Adipocyte (in vitro differentiated cells): Measurements from ENCODE around the gene EEF1E1.
A peak's percentile ranks its signal among the peaks of the same experiment; 100 is the strongest.

Experiments used
- DNase-seq: peaks from one replicate; pipeline ENCODE4 v3.0.0-alpha.2; 2015; ENCODE audit warnings: low read depth
- H3K27me3 ChIP-seq: replicated peaks from 2 replicates; pipeline ENCODE4 v1.7.0; 2013; ENCODE audit warnings: mild to moderate bottlenecking, low read length, moderate library complexity; ENCODE audit not compliant: control insufficient read depth, insufficient read depth
- H3K36me3 ChIP-seq: 2 replicates; pipeline ENCODE4 v1.7.0; 2013; ENCODE audit warnings: low read length, mild to moderate bottlenecking, moderate library complexity; ENCODE audit not compliant: control insufficient read depth, insufficient read depth, severe bottlenecking
- H3K4me1 ChIP-seq: 2 replicates; pipeline ENCODE4 v1.7.0; 2013; ENCODE audit warnings: mild to moderate bottlenecking, low read length, moderate library complexity; ENCODE audit not compliant: control insufficient read depth, insufficient read depth
- H3K4me3 ChIP-seq: 2 replicates; pipeline ENCODE4 v1.7.0; 2013; ENCODE audit warnings: mild to moderate bottlenecking, low read length, moderate library complexity
- H3K9ac ChIP-seq: 2 replicates; pipeline ENCODE4 v1.7.0; 2013; ENCODE audit warnings: mild to moderate bottlenecking, low read length, moderate library complexity
- H3K9me3 ChIP-seq: 2 replicates; pipeline ENCODE4 v1.7.0; 2013; ENCODE audit warnings: mild to moderate bottlenecking, low read length, moderate library complexity; ENCODE audit not compliant: control insufficient read depth

Gene EEF1E1

DNA sequence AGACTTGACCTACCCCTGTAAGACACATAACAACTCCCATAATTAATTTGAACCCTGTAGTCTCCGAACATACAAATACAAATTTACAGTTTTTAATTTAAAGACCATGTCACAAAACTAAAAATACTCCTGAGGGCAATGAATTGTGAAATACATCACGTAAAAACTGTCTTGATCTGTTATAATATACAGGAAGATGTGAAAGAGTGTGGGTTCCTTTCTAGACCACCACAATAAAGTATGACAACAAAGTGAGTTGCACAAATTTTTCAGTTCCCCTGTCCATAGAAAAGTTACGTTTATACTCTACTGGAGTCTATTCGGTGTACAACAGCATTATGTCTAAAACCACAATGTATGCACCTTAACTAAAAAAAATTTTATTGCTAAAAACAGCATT lies 27.2 kb downstream of the EEF1E1 start:
- no peaks in the 10 kb centered on the region for H3K27me3 ChIP-seq
- H3K4me1 ChIP-seq: peaks cover 26% of the 10 kb centered on the region
- no peak overlapping the region for H3K9ac ChIP-seq
- no peak for DNase-seq
- no peaks in the 10 kb centered on the region for H3K36me3 ChIP-seq
- H3K9me3 ChIP-seq: no peaks in the 10 kb centered on the region
- H3K4me3 ChIP-seq: no peak overlapping the region

DNA sequence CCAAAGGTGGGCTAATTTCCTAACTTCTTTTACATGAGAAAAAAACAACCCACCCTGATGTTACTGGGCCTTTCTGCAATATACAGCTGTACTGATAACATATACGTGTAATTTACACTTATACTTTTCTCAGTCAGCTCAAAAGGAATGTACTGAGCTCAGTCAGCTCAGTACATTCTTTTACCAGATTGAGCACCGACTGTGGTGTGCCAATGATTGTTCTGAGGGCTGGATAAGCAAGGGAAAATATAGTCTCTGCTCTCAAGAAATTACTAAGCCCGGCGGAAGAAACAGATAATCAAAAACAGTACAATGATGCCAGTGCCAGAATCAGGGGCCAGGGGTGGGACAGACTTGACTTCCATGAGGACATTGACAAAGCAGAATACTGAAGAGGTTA lies 28.1 kb downstream of the EEF1E1 start:
- Histone ChIP-seq H3K36me3 (no peaks in the 10 kb centered on the region), H3K4me1 (peaks cover 24% of the 10 kb centered on the region), H3K9ac (peak overlapping the region; percentile 42), H3K9me3 (no peaks in the 10 kb centered on the region), H3K27me3 (no peaks in the 10 kb centered on the region), H3K4me3 (peak overlapping the region; percentile 47)
- peak; percentile 46 for DNase-seq

DNA sequence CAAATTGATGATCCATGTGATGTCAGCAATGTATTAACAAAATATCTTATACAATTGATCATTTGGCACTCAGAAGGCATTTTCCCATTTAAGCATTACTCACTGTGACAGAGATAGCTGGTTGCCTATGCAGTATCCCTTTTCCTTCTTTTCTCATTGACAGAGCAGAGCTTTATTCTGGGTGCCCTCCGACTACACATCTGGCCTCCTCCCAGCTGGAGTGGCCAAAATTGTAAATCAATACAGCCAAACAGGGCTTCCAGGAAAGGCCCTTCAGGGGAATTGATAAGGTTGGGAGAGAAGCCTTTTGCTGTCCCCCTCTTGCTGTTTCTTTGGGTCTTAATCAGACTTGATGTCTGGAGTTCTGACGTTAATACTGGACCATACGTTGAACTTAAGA lies 28.6 kb downstream of the EEF1E1 start:
- Histone ChIP-seq H3K9ac (peak overlapping the region; percentile 42), H3K4me1 (peaks cover 25% of the 10 kb centered on the region), H3K9me3 (no peaks in the 10 kb centered on the region), H3K27me3 (no peaks in the 10 kb centered on the region), H3K36me3 (no peaks in the 10 kb centered on the region), H3K4me3 (peak overlapping the region; percentile 47)
- DNase-seq: no peak

DNA sequence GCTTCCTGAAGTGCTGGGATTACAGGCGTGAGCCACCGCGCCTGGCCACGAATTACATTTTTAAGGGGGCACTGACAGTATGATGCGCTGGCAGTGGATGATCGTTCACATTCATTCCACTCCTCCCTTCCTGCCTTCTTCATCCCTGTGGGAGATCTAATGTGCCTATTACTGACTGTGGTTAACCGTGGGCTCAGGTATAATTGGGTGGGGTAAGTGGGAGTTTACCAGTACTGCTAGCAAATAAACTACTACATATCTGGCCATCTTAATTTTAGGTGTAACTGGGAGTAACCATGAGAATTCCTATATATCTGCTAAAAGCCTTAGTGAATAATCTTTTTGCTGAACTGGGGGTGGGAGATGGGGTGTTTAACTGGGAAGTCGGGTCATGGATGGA lies 31.6 kb downstream of the EEF1E1 start:
- H3K4me1 ChIP-seq: peaks cover 21% of the 10 kb centered on the region
- no peaks in the 10 kb centered on the region for H3K9me3 ChIP-seq
- no peak overlapping the region for H3K4me3 ChIP-seq
- H3K9ac ChIP-seq: no peak overlapping the region
- no peaks in the 10 kb centered on the region for H3K36me3 ChIP-seq
- H3K27me3 ChIP-seq: no peaks in the 10 kb centered on the region
- DNase-seq: no peak

DNA sequence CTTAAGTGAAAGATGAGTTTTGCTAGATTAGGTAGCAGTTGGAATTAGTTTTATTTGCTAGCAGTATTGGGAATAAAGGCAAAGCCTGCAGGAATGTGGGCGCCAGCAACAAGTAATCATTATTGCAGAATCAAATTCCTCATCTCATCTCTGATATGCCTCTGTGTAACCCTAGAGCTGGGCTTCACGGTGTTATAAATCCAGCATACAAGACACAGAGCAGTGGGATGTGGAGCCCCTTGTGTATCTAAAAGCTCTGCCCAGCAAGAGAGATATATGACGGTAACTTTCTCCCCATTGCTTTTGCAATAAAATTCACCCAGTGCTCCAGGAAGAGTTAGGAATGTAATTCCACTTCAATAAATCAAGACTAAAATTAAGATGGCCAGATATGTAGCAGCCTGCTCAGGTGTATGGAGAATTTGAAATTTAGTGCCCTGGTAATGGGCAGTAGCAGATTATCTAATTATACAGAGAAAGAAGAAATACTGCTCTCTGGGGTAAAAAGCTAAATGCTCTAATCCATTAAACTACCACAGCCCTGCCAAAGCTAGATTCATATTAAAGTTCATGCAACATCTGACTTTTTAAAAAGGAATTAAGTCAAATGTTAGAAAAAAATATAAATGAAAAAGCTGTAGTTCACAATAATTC lies 32.6 kb downstream of the EEF1E1 start:
- Histone ChIP-seq H3K4me1 (peaks cover 21% of the 10 kb centered on the region), H3K36me3 (no peaks in the 10 kb centered on the region), H3K9ac (no peak overlapping the region), H3K4me3 (no peak overlapping the region), H3K27me3 (no peaks in the 10 kb centered on the region), H3K9me3 (no peaks in the 10 kb centered on the region)
- DNase-seq: no peak

DNA sequence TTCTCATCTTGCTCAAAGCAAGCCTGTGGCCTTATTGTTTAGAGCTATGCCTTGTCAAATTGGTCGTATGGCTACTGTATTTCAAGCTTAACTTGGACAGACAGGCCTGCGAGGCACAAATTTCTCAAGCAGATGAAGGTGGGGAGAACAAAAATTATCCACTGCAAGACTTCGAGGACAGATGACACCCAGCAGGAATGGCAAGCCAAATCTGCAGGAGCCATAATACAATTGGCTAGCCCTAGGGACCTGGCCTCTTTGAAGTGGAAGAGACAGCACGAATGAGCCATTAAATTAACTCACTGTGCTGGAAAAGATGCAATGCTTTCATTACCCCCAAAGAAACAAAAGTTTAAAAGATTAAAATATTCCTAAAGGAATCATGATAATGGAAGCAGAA lies 33.2 kb downstream of the EEF1E1 start:
- Histone ChIP-seq H3K27me3 (no peaks in the 10 kb centered on the region), H3K4me1 (peaks cover 19% of the 10 kb centered on the region), H3K36me3 (no peaks in the 10 kb centered on the region), H3K9me3 (no peaks in the 10 kb centered on the region), H3K4me3 (no peak overlapping the region), H3K9ac (no peak overlapping the region)
- no peak for DNase-seq

DNA sequence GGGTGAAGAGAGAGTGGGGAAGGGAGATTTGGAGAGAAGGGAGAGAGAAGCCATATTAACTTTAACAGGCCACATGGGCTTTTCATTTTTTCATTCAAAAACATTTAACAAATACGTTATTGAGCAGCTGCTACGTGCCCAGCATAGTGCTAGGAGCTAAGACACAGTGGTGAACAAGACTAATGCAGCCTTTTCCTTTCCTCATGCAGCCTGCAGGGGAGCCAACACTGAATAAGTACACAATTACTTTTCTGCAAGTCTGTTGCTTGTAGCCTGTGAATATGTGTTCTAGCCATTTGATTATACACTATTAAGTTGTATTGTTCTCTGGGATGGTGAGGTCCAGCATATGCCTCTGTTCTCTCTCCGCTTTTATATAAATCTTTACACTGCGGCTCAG lies 36.2 kb downstream of the EEF1E1 start:
- peaks cover 15% of the 10 kb centered on the region for H3K4me1 ChIP-seq
- no peaks in the 10 kb centered on the region for H3K27me3 ChIP-seq
- peaks cover 6% of the 10 kb centered on the region for H3K36me3 ChIP-seq
- H3K9ac ChIP-seq: no peak overlapping the region
- no peak for DNase-seq
- no peak overlapping the region for H3K4me3 ChIP-seq
- no peaks in the 10 kb centered on the region for H3K9me3 ChIP-seq

DNA sequence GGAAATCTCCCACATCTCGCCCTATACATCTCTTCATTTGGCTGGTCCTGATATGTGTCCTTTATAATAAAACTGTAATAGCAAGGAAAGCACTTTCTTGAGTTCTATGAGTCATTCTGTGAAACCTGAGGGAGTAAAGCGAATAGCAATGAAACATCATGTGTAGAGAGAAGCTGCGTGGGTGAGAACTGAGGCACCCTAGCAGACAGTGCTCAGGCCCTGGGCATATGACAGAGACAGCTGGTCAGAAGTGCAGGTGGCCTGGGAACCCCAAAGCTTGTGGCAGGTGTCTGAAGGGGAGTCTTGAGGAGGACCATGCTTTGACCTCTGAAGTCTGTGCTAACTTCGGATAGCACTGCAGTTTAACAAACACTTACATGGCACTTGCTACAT lies 36.8 kb downstream of the EEF1E1 start:
- Histone ChIP-seq H3K36me3 (peaks cover 6% of the 10 kb centered on the region), H3K9ac (no peak overlapping the region), H3K27me3 (no peaks in the 10 kb centered on the region), H3K9me3 (no peaks in the 10 kb centered on the region), H3K4me3 (no peak overlapping the region), H3K4me1 (peaks cover 15% of the 10 kb centered on the region)
- no peak for DNase-seq

DNA sequence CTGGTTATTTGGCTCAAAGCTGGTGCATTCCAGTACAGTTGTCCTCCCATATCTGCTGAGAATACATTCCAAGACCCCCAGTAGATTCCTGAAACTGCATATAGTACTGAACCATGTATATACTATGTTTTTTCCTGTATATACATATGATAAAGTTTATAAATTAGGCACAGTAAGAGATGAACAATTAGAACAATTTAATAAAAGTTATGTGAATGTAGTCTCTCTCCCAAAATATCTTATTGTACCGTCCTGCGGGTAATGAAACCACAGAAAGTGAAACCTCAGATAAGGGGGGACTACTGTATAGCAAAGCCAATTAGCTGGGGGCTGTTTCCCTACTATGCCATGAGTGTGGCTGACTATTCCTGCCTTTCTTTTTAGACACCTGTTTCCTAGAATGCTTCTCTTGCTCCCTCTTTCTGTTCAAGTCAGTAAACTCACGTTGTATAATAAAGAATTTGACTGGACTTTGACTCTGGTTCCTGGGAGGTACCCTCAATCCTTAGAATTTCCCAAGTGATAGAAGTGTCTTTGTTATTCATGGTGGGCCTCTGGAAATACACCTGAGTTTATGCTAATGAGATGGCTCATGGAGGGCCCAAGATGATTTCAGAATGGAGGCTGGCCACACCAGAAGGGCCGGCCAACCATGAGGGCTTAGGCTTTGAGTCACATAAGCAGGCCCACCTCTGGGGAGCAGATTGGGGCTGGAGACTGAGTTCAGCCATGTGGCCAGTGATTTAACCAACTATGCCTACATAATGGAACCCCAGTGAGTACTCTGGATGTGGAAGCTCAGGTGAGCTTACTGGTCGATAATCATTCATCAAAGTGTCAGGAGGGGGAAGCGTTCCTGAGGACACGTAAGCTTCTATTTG lies 37.5 kb downstream of the EEF1E1 start:
- no peaks in the 10 kb centered on the region for H3K27me3 ChIP-seq
- peaks cover 8% of the 10 kb centered on the region for H3K36me3 ChIP-seq
- peak overlapping the region; percentile 96 for H3K4me3 ChIP-seq
- H3K4me1 ChIP-seq: peaks cover 14% of the 10 kb centered on the region
- no peaks in the 10 kb centered on the region for H3K9me3 ChIP-seq
- peak overlapping the region; percentile 94 for H3K9ac ChIP-seq
- DNase-seq: no peak

DNA sequence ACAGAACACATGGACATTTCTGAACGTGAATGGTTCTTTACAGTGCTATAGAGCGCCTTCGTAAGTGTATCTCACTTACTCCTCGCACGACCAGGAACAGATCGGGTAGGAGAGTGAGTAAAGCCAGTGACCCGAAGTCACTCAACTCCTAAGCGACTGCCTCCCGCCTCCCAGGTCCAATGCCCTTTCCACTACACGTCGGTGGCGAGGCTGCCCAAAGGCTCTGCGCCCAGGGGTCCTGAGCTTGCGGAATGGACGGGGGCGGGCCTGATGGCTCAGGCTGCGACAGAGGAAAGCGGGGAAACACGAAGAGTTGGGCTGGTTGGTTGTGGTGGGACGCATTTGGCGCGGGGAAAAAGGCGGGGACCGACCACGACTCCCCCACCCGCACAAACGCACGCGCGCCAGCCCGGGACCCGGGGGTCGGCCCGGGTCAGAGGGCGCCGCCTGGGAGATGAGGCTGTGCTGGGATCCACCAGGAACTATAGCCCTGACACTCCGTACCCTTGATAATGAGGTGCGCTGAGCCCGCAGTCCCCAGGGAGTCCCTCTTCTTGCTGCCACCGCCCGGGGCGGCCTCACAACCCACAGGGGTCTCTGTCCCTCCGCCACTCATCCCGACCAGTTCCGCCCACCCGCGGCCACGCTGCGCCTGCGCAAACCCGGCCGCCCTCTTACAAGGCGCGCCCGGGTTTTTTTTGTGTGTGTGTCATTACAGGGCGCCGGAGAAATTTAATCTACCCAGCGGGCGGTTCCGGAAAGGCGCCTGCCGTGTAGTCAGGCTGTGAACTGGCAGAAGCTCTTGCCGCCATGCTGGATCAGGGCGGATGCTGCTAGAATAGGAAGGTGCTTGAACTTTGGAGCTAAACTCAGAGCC lies 38.3 kb downstream of the EEF1E1 start, which contains the start of gene BLOC1S5:
Gene BLOC1S5, minus strand, starts transcription at position 629 of the 877 bp plus-strand sequence. Its CDS starts 13 bp downstream, at position 616.
- Histone ChIP-seq H3K36me3 (peaks cover 11% of the 10 kb centered on the region), H3K4me3 (peak within 1 kb of the TSS; percentile 96), H3K9ac (peak within 1 kb of the TSS; percentile 94), H3K27me3 (no peaks in the 10 kb centered on the region), H3K4me1 (peaks cover 6% of the 10 kb centered on the region), H3K9me3 (no peaks in the 10 kb centered on the region)
- peak; percentile 99 for DNase-seq

DNA sequence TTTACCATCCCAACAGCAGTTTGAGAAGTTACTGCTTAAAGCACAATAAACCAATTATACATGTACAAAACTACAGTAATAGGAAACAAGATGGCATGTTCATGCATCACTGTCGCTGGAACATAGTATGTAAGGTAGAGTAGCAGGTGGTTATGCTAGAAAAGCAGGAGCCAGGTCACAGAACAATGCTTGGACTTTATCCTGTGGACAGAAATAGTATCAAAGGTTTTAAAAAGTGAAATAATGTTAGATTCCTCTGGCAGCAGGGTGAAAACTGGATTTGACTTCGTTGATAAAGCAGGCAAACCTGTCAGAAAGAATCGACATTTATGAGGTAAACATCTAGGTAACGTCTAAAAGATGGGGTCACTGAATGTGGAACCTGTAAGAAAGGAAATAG lies 40.6 kb downstream of the EEF1E1 start:
- H3K36me3 ChIP-seq: peaks cover 11% of the 10 kb centered on the region
- H3K9me3 ChIP-seq: no peaks in the 10 kb centered on the region
- DNase-seq: no peak
- peaks cover 9% of the 10 kb centered on the region for H3K4me1 ChIP-seq
- H3K9ac ChIP-seq: no peak overlapping the region
- no peak overlapping the region for H3K4me3 ChIP-seq
- no peaks in the 10 kb centered on the region for H3K27me3 ChIP-seq
